Non-pigmented ciliary epithelial cell (primary cell): ENCODE results near the gene SWAP70.

ENCODE experiments used
- DNase-seq: peaks from one replicate; pipeline ENCODE4 v3.0.0-alpha.2; 2010; ENCODE audit warnings: low read depth

SWAP70 gene

DNA sequence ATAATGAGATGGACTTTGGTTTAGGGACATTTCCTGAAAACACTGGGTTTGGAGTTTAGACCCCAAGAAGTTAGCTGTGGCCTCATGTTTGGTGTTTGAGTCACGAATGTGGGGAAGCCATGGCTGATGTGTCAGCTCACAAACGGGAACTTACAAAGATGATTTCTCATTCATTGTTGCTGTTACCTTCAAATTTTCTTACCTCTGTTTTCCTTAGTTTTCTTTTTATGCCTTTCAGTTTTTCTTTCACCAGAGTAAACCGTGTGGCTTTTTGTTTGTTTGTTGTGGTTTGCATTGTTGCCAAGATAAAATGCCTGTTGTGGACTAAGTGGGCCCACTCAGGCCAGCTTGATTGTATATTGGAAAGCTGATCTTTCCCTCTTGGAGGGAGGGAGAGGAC, 89.1 kb downstream of the SWAP70 start:
- DNase-seq = peak; percentile 54

GRCh38 chr11:9754010-9754471, 90.2 kb downstream of the SWAP70 start:
- DNase-seq = no peak

GRCh38 chr11:9755561-9756185, 91.8 kb downstream of the SWAP70 start:
- peak; percentile 85 for DNase-seq

DNA sequence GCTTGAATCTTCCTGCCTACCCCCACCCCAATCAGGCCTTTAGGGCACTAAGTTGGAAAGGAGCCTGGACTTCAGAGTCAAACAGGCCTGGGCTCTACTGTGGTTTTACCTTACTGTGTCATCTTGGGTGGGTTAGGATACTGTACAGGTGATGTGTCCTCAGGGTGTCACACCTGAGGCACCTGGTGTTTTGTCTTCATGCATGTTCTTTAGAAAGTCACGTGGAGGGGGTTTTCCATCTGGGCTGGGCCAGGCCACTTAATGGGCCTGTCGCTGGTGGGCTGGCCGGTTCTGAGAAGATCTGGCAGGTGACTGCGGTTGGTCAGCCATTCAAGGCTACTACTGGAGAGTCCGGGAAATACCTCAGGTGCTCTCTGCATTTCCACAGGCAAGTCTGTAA, 92.6 kb downstream of the SWAP70 start:
- no peak for DNase-seq

DNA sequence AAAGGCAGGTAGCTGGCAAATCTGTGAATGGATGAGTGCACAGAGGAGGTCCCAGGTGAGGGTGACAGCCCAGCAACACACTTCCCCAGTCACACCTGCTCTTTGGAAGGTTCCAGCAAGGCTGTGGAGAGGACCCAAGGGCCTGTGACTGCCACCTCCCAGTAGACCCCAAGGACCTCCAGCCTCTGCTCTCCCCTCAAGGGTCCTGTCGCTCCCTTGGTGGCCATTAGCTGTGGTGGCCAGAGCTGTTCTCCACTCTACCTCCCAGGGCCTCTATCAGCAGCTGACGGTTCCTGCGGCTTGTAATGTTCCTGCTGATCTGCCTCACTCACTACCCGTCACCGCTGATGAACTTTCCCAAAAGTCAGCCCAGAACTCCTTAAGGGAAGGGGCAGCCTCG, 93.0 kb downstream of the SWAP70 start:
- no peak for DNase-seq

- no peak for DNase-seq
Measured at GRCh38 chr11:9757809-9758636, 94.1 kb downstream of the SWAP70 start.

DNA sequence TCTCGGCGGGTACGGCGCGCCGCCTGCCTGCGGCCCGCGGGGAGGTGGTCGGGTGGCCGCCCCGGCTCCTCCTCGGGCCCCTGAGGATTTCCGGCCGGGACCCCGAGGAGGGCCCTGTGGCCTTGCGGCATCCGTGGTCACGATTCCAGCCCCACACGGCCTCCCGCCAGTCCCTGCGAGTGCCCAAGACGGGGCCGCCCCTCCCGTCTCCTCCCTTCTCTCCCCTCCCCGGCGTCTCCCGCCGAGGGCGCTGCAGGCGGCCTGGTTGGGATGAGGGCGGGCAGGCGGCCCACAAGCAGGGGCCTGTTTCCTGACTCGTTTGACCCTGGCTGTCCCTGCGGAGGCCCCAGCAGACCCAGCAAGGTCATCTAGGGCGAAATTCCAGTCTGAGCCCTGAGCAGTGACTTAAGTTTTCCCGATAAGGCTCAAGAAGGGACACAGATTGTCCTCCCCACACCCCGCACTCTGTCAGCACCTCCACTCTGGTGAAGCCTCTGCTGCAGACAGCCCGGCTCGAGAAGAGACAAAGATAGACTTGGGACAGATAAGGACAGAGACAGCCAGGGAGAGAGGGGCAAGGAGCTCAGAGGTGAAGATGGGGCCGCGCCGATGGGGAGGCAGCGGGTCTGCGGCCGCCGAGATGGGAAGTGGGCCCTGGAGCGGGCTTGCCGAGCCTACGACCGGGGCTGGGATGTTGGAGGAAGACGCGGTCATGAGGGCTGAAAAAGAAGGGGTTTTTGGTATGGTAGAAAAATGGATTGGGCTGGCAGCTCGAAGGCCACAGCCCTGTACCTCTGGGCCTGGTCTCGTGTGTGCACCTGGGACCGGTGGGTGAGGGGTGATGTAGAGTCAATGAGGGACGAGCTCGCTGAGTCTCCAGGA, 95.0 kb downstream of the SWAP70 start:
- no peak for DNase-seq

DNA sequence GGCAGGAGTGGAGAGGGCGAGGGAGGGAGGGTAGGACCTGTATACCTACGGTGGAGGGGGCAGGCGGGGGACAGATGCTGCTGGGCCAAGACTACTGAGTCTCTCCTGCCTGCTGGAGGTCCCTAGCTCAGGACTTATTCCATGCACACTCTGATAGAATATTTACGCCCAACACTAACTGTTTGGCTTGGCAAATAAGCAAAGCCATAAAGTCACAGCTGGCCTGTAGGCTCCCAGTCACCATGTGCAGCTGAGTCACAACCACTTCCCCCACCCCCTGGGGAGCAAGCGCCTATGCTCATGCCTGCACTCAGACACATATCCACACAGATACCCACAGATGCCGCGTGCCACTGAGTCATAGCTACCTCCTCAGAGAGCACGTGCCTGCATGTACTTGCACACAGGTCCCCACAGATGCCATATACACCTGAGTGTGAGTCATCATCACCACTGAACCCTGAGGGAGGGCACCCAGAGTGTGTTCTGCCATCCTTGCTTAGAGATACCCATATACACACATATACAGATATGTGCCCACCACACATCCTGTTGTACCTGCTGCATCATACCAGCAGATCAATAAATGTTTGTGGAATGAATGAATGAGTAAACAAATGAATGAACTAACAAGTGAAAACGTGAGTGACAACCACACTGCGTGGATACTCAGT, 95.8 kb downstream of the SWAP70 start:
- peak; percentile 99 for DNase-seq

GRCh38 chr11:9760193-9760575, 96.3 kb downstream of the SWAP70 start:
- peak; percentile 65 for DNase-seq

DNA sequence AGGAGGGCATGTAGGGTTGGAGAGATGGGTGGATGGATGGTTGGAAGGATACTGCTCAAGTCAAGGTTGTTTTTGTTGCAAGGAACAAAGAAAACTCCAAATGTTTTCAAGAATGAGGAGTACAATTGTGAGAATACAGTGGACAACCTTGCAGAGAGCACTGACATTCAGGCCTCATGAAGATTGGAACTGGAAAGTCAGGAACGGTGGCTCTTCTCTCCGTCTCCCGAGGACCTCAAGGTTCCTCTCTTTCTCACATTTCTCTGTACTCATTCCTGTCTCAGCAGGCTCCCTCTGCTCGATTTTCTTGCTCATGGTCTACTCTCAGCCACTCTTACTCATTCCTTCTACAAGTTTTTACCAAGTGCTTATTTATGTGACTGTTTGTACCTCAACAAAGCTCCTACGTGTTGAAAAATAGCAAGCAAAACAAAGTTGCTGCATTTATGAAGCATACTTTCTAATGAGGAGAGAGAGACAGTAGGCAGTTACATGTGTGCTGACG, 97.6 kb downstream of the SWAP70 start:
- no peak for DNase-seq

- DNase-seq = no peak
Measured at GRCh38 chr11:9762531-9762930, 98.7 kb downstream of the SWAP70 start.

GRCh38 chr11:9763301-9763700, 99.4 kb downstream of the SWAP70 start:
- no peak for DNase-seq

DNA sequence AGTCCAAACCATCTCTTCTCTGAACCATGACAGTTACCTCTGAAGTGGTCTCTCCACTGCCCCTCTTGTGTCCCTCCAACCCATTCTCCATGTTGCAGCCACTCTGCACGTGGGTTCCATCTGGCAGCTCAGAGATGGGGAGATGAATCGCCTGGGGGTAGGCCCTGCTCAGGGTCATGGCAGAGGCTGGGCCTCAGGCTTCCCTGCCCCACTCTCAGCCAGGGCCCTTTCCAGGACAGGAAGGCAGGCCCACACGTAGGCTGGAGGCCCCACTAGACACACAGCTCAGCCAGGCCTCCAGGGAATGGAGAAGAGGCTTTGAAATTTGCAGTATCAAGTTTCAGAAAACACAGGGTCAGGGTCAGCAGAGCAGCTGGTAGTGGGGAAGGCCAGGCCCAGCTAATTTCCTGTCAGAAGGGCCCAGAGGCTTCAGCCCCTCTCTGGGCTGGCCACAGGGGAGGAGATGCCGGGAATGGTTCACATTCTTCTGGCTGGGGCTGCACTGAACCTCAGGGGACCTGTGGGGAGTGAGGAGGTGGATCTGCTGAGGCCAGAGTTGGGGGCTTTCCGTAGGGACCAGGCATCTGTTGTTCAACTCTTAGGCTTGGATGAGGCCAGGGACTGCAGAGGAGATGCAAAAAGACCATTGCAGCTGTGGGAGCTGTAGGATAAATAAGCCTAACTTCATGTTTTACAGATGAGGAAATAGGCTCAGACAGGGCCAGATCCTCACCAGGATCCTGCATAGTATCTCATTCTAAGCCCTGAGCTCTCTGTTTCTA, 101.6 kb downstream of the SWAP70 start:
- peak; percentile 86 for DNase-seq

- no peak for DNase-seq
Measured at GRCh38 chr11:9769621-9770020, 105.7 kb downstream of the SWAP70 start.

DNA sequence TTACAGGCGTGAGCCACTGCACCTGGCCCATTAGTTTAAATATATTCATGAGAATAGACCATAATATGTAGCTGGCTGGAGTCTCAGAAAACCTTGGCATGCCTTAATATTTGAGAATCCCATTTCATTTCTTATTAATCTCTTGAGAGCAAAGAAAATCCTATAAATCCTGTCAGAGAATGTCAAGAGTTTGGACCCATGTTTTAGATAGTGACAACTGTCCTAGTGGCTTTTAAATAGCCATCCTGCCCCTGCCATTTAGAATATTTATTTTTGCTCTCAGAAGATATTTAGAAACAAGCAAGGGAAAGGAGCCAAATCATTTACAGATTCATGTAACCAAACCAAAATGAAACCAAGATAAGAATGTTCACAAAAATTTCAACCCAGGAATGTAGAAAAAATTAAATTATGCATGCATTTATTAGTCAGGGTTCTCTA, 107.2 kb downstream of the SWAP70 start:
- DNase-seq = no peak

DNA sequence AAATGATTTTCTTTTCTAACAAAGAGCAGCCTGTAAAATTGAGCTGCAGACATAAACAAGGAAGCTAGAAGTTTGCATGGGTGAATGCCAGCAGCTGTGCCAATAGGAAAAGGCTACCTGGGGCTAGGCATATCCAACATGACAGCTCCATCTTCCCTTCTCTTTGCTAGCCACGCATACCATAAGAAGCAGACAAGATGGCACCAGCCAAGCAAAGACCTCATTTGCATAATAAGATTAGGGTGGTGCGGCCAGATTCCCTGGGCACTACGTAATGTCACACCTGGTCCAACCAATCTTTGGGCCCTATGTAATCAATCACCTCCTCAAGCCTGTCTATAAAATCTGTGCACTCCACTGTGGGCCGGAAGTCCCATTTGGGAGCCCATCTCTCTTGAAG, 108.3 kb downstream of the SWAP70 start:
- DNase-seq = no peak

GRCh38 chr11:9773524-9773923, 109.6 kb downstream of the SWAP70 start:
- DNase-seq = no peak

- DNase-seq = no peak
Measured at GRCh38 chr11:9774109-9774508, 110.2 kb downstream of the SWAP70 start.

- peak; percentile 89 for DNase-seq
Measured at GRCh38 chr11:9774591-9775397, 110.9 kb downstream of the SWAP70 start.

GRCh38 chr11:9775398-9775779, 111.5 kb downstream of the SWAP70 start:
- no peak for DNase-seq
